Activated CD8-positive, alpha-beta memory T cell treated with anti-CD3 and anti-CD28 coated beads, Interleukin-2, amount 50 U/mL, for 24 hours (primary cell): ENCODE data around the gene RNF121.

Source experiments
- DNase-seq: peaks from one replicate; pipeline ENCODE4 v3.0.0-alpha.2; 2020; ENCODE audit errors: extremely low read depth

RNF121 gene

DNA sequence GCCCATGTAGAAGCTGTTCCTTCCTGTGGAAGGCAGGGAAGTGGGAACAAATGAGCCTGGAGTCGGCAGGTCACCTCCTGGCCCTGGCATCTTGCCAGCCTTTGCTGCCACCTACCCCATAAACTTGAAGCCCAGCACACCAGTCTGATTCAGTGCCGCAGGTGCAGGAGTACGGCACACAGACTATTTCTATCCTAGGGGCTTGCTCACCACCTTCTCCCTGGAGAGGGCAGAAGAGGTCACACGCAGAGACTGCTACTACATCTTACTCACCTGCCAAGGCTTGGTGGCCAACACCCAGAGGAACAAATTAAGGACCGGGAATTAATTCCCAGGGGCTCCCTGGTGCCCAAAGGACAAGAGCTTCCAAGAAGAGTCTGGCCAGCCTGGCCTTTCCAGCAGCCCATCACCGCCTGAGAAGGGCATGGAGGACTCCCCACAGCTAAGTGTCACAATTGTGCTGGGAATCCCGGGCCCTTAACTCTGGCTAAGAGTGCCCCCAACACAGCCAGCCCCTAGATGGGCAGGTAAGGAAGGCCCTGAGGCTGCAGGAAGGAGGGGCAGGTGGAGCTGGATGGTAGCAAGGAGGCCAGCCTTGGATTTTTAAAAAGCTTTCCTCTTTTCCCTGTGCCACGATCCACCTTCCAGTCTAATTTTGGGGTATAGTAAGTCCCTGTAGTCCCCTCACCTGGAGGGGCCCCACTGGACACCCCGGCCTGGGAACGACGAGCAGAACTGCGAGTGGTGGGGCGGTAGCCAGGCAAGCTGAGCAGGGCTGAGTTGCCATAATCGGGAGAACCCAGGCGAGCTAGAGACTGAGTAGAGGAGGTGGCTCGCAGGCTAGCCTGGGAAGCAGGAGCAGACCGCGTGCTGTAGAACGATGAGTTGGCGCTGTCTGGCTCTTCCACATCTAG lies 76.8 kb downstream of the RNF121 start:
- DNase-seq = no peak

DNA sequence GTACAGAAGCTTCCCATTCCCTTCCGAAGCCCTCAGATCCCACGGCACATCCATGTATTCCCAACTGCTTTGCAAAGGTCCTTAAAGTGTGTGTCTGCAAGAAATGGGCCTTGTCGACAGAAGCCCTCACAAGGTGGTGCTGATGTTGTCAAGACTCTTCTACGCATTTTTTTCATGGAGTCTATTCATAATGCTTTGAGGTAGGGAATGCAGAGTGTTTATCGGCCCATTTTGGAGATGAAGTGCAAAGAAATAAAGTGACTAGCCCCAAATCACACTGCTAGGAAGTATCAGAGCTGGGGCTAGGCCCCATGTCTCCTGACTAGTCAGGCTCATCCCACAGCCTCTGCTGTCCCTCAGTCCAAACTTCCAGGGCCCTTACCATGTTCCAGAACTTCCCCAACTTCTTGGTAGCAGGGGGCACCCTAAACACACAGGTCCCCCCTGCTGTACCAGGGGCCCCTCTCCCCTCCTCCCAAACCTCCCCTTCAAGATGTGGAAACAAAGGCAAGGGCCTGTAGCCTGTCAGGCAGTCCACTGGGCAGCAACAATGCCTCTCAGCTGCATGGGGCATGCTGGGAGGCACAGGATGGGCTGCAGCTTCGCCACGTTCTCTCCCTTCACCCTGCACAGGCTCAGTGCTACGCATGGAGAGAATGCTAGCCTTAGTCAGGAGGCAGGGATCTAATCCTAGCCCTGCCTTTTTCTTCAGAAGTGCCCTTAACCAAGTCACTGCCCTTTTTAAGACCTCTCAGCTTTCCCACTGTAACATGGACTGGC lies 77.7 kb downstream of the RNF121 start:
- no peak for DNase-seq

DNA sequence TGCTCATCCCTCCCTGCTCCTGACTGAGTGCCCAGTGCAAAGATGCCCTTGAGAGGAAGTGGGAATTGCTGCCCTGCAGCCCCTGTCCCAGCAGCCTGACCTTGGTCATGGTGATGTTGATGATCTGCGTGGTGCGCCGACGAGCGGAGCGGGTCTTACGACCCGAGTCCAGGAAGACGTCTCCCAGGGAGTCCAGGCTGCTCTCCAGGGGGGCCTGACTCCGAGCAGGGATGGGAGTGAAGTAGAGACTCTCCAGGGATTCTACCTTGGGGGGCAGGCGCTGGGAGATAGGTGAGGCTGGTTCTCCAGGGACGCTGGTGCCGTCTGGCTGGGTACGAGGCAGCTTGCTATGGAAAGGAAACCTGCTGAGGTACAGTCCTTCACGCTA lies 78.2 kb downstream of the RNF121 start:
- no peak for DNase-seq

DNA sequence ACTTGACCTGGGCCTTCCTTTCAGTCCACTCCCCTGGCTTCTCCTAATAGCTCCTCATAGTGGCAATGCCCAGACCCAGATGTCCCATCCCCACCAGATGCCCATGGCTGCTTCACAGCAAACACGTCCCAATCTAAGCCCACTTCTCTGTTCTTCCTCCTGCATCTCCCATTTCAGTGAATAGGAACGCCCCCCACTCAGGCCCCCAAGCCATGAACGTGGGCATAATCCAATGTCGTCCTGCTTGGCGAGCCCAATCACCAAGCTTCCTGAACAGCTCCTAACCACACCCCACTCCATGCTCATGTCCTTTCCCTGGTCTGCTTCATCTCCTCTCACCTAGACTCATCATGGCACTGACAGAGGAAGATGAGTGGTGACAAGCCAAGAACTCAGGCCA lies 78.7 kb downstream of the RNF121 start:
- no peak for DNase-seq

DNA sequence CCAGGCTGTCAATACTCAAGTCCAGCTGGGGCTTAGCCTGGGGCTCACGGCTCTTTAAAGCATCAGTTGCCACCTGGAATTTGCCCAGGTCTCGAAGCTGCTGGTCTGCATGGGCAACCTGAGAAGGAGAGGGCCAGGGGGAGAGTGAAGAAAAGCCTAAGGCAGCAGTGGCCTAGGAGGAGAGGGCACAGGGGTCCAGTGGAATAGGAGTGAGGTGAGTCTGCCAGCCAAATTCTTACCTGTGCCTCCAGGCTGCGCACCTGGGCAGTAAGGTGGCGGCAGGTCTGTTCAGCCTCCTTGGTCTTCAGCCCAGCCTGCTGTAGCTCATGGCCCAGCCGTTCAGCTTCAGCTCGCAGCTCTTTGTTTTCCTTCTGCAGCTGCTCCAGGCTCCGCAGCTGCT lies 79.9 kb downstream of the RNF121 start:
- DNase-seq = no peak

DNA sequence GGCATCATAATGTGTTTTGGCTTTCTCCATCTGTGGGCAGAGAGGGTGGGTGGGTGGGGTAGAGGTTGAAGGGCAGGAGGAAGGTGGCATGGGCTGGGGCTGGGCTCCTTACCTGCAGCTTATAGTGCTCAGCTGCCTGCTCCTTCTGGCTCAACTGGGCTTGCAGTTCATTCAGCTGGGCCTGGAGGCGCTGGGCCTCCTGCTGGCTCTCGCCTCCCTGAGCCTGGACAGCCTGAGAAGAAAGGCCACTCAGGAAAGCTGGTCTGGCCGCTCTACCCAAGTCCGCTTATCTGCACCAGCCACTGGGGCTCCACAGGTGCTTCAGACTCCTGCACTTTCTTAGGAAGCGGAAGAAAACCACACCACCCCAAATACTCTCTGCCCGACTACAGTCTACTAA lies 80.3 kb downstream of the RNF121 start:
- no peak for DNase-seq

DNA sequence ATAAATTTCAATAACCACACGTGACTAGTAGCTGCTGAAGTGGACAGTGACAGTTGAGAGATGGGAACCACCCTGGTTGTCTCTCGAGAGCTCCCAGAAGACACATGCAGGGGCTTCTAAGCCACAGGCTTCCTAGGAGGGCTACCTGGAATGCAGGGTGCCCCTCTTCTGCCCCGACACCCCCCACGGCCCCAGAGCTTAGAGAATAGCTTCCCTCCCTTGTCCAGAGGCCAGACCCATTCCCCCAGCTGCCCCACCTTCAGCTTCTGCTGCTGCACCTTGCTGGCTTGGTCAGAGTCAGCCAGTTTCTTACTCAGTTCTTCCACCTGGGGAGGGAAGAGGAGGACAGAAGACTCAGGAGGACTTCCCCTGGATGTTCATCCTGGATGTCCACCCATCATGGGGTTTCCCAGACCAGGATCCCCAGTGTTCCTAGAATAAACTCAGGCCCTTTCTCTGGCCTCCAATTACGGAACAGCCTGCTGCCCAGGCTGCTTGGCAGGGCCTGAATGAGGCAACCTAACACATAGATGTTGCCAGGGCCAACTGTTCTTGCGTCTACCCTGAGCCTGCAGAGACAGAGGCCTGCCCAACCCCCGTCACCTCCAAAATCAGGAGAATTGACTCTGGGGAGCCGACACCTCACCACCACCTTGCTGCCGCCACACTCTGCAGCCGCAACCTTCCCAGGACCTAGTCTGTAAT lies 81.8 kb downstream of the RNF121 start:
- DNase-seq = no peak

DNA sequence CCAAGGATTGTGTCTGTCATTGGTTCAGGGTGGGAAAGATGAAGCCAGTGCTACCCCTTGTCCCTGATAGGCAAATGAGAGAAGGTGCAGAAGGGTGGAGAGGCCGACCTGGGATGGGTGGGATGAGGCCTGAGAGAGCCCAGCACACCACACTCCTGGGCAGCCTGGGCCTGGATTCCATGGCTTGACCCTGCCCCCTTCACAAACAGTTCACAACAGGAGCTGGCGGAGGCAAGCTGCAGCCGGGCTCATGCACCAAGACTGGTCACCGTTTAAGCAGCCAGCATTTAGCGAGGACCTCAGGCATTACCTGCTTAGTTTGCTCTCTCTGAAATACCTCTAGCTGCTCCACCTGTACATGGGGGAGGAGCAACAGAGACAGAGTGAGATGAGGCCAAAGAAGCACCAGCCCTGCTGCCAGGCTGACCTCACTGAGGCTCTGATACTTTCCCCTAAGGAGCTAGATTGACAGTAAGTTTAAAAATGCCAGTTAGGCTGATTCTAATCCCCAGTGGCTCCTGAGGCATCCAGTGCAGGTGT lies 83.3 kb downstream of the RNF121 start:
- DNase-seq = no peak

DNA sequence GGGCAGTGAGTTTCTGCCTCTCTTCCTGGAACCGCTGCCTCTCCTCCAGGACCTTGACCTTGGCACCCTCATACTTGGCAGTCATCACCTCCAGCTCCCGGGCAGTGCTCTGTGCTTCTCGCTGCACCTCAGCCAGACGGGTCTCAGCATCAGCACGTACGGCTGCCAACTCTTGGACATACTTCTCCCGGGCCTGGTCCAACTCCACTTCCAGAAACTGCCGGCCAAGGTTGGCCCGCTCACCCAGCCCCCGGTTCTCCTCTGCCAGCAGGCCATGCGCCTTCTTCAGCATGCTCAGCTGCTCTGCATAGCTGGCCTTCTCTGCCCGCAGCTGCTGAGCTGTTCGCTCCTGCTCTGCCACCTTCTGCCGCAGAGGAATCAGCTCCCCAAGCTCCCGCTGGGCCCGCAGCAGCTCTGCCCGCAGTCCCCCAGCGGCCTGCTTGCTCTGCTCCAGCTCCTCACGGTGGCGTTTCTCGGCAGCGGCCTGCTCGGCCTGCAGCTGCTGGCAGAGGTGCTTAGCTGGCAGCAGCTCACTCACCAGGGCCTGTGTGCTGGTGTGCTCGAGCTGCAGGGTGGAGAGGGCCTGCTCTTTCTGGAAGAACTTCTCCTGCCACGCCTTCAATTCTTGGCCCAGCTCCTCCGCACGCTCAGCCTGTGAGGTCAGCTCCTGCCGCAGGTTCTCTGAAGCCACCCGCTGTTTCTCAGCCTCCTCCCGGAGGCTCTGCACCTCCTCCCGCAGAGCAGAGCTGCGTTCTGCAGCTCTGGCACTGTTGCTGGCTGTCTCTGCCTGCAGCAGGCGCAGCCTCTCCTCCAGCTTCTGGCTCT lies 84.3 kb downstream of the RNF121 start:
- no peak for DNase-seq

DNA sequence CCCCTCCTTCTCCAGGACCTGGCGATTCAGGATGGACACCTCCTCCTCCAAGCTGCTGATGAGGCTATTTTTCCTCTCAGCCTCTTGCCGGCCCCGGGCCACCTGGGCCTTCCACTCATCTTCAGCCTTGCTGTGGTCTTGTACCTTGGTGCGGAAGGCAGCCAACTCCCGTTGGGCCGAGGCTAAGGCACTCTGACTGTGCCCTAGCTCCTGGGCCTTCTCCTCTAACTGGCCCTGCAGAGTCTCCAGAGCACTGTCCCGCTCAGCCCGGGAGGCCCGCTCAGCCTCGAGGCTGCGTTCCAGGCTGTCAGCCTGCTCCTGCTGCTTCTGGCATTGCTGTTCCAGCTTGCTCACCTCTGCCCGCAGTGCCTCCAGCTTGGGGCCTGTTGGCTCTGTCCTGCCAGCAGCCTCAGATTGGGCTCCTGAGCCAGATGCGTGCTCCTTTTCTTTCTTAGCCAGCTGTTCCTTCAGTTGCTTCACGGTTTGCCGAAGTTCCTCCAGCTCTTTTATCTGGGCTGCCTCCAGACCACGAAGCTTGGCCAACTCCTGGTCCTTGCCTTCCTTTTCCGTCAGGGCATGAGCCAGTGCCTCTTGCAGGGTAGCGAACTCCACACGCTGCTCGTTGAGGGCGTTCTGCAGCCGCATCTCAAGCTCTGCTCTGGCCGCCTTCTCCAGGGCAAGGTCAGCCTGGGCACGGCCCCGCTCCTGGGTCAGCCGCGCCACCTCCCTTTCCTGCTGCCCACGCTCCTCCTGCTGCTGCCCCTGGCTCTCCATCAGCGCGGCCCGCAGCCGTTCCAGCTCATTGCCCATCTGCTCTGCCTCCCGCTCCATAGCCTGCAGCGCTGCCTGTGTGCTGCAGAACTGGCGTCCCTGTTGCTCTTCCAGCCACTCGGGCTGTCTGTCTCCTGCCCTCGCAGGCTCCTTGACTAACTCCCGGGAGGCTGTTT lies 85.2 kb downstream of the RNF121 start:
- no peak for DNase-seq

DNA sequence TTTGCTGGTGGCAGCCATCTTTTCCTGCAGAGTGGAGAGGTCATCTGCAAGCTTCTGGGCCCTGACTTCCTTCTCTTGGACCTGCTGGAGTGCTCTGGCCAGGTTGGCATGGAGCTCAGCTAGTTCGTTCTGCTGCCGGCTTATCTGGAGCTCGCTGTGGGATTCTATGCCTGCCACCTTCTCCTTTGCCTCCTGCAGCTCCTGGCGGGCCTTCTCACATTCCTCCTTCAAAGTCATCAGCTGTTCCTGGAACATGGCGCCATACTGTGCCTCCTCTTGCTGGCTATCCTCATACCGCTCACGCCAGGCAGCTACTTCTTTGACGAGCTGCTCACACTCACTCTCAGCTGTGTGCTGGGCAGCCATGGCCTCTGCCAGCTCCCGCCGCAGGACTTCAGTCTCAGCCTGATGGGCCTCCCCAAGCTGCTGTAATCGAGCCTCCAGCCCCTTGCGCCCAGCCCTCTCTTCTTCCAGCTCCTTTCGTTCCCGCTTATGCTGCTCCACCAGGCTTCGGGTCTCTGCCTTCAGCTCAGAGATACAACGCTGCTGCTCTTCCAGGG lies 86.0 kb downstream of the RNF121 start:
- no peak for DNase-seq

DNA sequence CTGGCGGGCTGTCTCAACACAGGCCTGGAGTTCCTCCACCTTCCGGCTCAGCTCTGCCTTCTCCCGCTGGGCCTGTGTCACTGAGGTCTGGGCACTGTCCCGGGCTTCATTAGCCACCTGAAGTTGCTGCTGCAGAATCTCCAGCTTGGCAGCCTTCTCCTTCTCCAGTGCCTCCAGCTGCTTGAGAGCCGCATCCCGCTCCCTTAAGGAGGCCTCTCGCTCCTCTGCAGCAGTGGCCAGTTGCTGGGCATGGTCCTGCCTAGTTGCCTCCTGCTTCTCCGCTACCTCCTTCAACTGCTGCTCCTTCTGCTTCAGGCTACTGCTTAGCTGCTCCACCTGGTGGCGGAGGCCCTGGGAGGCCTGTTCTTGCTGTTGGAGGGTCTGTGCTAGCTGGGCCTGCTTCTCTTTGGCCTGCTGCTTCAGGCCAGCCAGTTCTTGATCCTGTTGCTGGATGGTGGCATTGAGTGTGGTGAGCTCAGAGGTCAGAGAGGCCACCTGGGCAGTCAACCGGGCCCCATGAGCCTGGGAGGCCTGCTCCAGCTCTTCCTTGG lies 86.7 kb downstream of the RNF121 start:
- no peak for DNase-seq

DNA sequence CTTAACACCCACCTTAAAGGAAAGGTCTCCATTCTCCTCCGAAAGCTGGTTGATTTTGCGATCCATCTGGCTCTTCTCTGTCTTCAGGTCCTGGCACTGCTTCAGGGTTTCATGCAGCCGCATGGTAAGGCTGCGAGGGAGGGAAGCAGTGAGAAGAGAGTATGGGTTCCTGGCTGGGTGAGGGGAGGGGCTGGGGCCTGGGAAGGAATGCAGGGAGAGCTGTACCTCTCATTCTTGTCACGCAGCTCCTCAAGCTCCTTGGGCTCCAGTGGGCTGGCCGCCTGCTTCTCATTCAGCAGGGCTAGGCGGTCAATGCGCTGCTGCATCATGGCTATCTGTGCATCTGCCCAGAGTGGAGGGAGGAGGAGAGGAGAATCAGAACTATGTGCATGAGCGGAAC lies 89.3 kb downstream of the RNF121 start:
- DNase-seq = no peak

DNA sequence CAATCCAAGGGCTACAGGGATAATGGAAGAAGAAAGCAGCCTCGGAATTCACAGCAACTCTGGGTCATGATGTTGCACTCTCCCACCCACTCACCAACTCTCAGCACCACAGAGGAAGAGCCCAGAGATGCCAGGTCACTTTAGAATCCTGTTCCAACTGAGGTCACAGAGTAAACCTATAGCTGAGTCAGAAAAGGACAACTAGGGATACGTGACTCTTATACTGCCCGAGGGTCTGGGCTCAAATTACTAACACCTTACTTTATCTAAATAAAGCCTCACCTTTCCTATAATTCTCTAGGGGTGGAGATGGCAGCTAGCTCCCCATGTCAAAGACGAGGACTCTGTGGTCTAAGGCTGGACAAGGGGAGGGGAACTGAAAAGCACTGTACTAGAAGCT lies 94.5 kb downstream of the RNF121 start:
- DNase-seq = no peak

DNA sequence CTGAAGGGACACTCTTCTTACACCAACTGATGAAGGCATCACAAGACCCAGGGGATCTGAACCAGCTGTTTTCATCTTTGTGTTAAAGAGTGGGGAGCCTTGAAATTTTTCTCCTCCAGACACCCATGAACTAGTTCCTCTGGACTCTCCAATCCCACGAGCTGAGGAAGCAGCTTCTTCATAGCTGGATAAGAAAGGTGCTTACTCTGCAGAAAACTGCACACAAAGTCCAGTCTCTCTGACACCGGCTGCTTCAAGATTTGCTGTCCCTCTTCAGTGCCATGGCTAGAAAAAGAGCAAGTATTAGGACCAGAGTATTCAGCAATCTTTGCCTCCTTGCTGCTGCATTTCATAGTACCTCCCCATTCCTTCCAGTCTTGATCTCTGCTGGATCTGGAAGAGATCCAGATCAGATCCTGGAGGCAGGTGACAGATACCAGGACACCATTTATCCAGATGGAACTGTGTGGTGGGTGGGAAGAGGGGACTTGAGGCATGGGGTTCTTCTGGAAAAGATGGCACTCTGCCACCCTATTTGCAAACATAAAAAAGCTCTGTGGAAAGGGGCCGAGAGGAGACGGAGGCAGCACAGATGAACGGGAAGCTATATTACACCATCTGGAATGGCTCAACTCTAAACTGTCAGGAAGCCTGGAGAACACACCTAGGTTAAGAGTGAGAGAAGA lies 95.4 kb downstream of the RNF121 start:
- DNase-seq = no peak

DNA sequence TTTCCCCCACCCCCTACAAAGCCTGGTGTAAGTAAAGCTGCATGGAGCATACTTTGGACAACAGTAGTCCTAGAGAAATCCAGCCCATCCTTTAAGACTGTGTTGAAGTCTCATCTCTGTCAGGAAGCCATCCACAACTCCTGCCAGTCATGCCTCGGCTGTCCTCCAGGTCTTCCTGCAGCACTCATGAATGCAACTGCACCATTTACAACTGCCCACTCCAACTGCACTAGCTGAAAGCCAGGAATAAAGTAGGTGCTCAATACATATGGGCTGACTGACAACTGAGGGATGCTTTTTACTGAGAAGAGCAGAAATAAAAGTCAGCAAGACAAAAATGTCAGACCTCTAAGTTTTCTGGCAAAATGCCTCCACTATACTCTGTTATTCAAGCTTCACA lies 97.2 kb downstream of the RNF121 start:
- DNase-seq = no peak

DNA sequence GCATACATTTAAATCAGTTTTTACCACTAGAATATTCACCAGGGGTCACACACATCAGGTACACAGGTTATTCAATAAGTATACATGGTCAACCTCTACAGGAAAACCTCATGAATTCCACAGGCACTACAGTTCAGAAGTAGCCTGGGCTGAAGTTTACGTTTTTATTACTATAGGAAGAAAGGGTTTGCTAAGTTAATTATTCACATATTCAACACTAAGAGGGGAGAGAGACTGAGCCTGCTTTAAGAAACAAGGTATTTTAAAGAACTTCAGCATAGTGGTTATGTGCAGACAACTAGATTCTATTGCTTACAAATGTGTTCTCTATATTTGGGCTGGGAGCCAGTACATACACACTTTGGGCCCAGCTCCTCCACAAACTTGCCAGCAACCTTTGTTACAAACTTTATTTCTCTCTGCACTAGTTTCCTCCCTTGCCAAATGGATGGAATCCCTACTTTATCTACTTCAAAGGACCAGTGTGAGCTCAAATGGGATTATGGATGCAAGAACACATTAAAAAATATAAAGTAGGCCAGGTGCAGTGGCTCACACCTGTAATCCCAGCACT lies 101.7 kb downstream of the RNF121 start:
- DNase-seq = no peak

DNA sequence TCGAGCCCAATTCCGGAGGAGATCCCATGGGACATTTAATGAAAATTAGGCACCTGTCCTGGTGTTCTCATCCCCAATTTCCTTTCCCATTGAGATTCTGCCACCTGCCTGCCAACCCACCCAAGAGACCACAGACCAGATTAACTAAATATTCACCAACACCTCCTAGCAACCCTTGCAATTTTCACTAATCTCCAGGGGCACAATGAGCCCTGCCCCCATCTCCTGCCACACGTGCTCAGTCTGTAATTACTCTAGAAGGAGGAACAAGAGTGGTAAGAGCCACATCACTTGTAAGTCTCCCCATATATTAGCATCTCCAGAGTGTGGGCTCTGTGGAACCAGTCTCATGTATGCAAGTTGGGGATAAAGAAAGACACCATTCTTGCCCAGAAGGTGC lies 107.8 kb downstream of the RNF121 start:
- DNase-seq = no peak
